ENCODE data around the gene KLHL3.

The KLHL3 gene

GRCh38 chr5:137730336-137730735, 5.6 kb downstream of the KLHL3 start:
- TF ChIP-seq CTCF (IDR thresholded peaks at IDR 0.05) = no peak

GRCh38 chr5:137728048-137728447, 7.8 kb downstream of the KLHL3 start:
- no peak for TF ChIP-seq CTCF (IDR thresholded peaks at IDR 0.05)

GRCh38 chr5:137727623-137728022, 8.3 kb downstream of the KLHL3 start:
- TF ChIP-seq CTCF (IDR thresholded peaks at IDR 0.05) = no peak

- no peak for TF ChIP-seq CTCF (IDR thresholded peaks at IDR 0.05)
These were observed 11.6 kb downstream of the KLHL3 start for GRCh38 chr5:137724251-137724650.

GRCh38 chr5:137718611-137719010, 17.3 kb downstream of the KLHL3 start:
- TF ChIP-seq CTCF (IDR thresholded peaks at IDR 0.05) = no peak

GRCh38 chr5:137716337-137716736, 19.6 kb downstream of the KLHL3 start:
- no peak for TF ChIP-seq CTCF (IDR thresholded peaks at IDR 0.05)

- TF ChIP-seq CTCF (IDR thresholded peaks at IDR 0.05) = no peak
These were observed 20.4 kb downstream of the KLHL3 start for GRCh38 chr5:137715456-137715855.

GRCh38 chr5:137714946-137715345, 20.9 kb downstream of the KLHL3 start:
- no peak for TF ChIP-seq CTCF (IDR thresholded peaks at IDR 0.05)
